A549 treated with CORT108297 at 1 μM for 4 hours (cell line): ENCODE measurements around the gene CNTNAP5. TPM values are rescaled to one million over a fixed set of nuclear protein-coding genes. Genes with fewer than 3 reads are reported as not detected.

Experiments
- total RNA-seq: library from RNA; stranded (reverse); fragments of 200-300 nt; extraction: Qiagen RNA extraction; gene quantifications from 5 replicates; pipeline ENCODE4 v1.2.3, GENCODE V29; 2022

CNTNAP5 gene
- not detected in 5 replicates for total RNA-seq

DNA sequence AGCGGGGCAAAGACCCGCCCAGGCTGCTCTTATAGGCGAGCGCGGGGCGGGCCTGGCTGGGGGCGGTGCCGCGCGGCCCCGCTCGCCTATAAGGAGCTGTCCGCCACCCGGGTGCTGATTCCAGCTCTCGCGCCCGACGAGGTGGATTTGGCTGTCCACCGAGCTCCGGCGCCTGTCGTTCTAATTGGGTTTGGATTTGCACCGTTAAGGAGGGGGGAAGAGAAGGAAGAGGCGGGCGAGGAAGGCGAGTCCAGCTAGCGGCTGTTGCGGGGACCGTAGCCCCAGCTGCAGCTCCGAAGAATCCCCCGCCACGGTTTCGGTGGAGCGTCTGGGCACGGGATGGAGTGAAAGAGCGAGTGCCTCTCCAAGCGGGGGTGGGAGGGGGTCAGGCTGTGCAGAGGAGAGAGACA, at the start of gene CNTNAP5:
TSS of gene CNTNAP5 (plus strand) at position 117 of the 410 bp plus-strand sequence. CDS start 364 bp downstream, outside the sequence.

